Esophagus squamous epithelium (tissue), 4 donors: ENCODE measurements around the gene HMGB1.

Experiments
- POLR2A ChIP-seq, 4 donors: fragments of 450-650 bp; IDR thresholded peaks; one replicate each; pipeline ENCODE4 v1.6.1; 2017; ENCODE audit warnings: antibody characterized with exemption in 4 of 4, mild to moderate bottlenecking in 4 of 4, moderate library complexity in 3 of 4
- TF ChIP-seq, protein P1 (sequence below), 6 experiments: fragments of 450-650 bp in 4 of 6; fragments of 200-600 bp in 2 of 6; sonication (generic) in 2 of 6; IDR thresholded peaks; one replicate each; pipeline ENCODE4 v1.5.1; 2016 to 2019; ENCODE audit warnings: antibody characterized with exemption in 6 of 6, mild to moderate bottlenecking in 4 of 6, moderate library complexity in 4 of 6

DNA sequence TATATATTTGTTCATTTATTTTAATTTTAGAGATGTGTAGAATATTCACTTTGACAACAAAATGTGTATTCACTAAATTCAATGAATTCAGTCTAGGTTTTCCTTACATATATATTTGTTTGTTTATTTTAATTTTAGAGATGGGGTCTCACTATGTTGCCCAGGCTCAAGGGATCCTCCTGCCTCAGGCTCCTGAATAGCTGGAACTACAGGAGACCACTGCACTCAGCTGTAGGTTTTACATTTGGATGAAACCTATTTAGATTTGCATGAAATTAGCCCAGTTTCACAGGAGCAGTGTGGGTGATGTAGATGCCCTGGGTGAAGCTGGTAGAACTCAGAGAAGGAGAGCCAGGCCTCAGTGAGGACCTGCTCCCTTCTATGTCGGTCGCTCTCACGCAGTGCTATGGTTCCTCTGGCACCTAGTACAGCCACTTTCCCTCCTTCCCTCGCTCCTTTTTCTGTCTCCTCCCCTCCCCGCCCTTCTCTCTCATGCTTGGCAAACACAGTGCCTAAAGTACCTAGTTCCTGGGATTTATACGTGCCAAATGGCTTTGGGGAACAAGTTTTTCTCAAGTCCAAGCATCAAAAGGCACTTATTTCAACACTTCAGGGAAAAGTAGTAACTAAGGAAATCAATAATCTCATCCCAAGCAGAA, 14.7 kb upstream of the HMGB1 start:
- TF ChIP-seq, protein P1, sequence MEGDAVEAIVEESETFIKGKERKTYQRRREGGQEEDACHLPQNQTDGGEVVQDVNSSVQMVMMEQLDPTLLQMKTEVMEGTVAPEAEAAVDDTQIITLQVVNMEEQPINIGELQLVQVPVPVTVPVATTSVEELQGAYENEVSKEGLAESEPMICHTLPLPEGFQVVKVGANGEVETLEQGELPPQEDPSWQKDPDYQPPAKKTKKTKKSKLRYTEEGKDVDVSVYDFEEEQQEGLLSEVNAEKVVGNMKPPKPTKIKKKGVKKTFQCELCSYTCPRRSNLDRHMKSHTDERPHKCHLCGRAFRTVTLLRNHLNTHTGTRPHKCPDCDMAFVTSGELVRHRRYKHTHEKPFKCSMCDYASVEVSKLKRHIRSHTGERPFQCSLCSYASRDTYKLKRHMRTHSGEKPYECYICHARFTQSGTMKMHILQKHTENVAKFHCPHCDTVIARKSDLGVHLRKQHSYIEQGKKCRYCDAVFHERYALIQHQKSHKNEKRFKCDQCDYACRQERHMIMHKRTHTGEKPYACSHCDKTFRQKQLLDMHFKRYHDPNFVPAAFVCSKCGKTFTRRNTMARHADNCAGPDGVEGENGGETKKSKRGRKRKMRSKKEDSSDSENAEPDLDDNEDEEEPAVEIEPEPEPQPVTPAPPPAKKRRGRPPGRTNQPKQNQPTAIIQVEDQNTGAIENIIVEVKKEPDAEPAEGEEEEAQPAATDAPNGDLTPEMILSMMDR (IDR thresholded peaks at IDR 0.05), result no peak
- no peak for TF ChIP-seq POLR2A (IDR thresholded peaks at IDR 0.05)
